Loucy (cell line): ENCODE data around the gene PIGM.

Source experiments
- CTCF ChIP-seq: fragments of 200-600 bp; sonication (generic); conservative IDR thresholded peaks from 2 replicates; pipeline ENCODE4 v1.5.1; 2014; ENCODE audit warnings: mild to moderate bottlenecking, antibody characterized with exemption, low read length
- EZH2phosphoT487 ChIP-seq: fragments of 200-600 bp; IDR thresholded peaks from 2 replicates; pipeline ENCODE4 v1.6.1; 2018; ENCODE audit warnings: antibody characterized with exemption, mild to moderate bottlenecking, moderate library complexity, borderline replicate concordance

DNA sequence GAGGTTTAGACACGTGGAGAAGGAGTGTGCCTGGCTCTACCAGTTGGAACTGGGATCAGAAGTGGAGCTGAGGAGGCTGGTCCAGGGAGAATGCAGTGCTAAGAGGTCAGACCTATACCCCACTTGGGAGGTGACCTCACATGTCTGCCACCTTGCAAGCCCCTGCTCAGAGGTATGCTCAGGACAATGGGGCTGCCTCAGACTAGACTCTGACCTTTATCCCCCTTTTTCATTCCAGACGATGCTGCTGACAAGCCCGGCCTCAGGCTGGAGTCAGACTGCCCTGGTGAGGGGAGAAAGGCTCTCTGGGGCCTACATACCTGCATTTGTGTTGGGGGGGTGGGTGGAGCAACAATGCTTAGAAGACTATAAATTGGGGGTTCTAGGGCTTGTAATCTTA is 33.0 kb upstream of the PIGM start:
- TF ChIP-seq CTCF (no peak), EZH2phosphoT487 (no peak)
